Mononuclear cell (primary cell): ENCODE results near the gene APEX1. TPM values are rescaled to one million over a fixed set of nuclear protein-coding genes. Genes with fewer than 3 reads are reported as not detected.
"Not testable (repeated sequence)": the region's sequence is repeated elsewhere in the genome, so short reads cannot be mapped to it uniquely, and the experiment has no call there.

Experiments used
- H3K27me3 ChIP-seq: 2 replicates; pipeline ENCODE4 v1.6.0; 2011; ENCODE audit warnings: low read length, control low read depth; ENCODE audit not compliant: insufficient read depth
- H3K4me1 ChIP-seq: 2 replicates; pipeline ENCODE4 v1.5.1; 2011; ENCODE audit warnings: mild to moderate bottlenecking, low read length, control low read depth; ENCODE audit not compliant: insufficient read depth
- H3K4me3 ChIP-seq: 2 replicates; pipeline ENCODE4 v1.5.1; 2011; ENCODE audit warnings: mild to moderate bottlenecking, low read length, moderate library complexity
- H3K9me3 ChIP-seq: 2 replicates; pipeline ENCODE4 v1.5.1; 2011; ENCODE audit warnings: low read depth, mild to moderate bottlenecking, control low read depth, low read length
- total RNA-seq: library from RNA; depleted of rRNA; stranded (reverse); fragments of >200 nt; gene quantifications from one replicate; pipeline ENCODE4 v1.2.3, GENCODE V29; 2012

The APEX1 gene
- total RNA-seq, 1 donor = 42.5 TPM

GRCh38 chr14:20428010-20428365 is 27.0 kb upstream of the APEX1 start:
- H3K27me3 ChIP-seq = no peaks in the 10 kb centered on the region
- H3K4me3 ChIP-seq = no peak overlapping the region
- peaks cover 49% of the 10 kb centered on the region for H3K4me1 ChIP-seq
- no peaks in the 10 kb centered on the region for H3K9me3 ChIP-seq

DNA sequence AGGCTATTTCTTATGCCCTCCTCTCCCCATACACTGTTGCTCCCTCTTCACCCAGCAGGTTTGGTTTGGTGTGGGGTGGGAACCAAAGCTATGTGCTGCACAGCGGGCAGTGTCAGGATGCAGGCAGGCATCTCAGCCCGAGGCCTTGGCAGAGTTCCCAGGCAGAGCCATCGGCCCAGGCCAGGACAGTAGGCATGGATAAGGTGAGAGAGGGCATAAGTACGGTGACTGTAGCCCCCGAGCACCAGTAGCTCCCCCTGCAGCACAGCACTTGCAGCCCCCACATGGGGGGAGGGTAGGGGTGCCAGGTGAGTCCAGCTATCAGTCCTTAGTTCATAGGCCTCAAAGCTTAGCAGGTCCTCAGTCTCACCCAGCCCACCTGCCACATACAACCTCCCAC is 26.2 kb upstream of the APEX1 start:
- H3K9me3 ChIP-seq = no peaks in the 10 kb centered on the region
- H3K4me1 ChIP-seq = peaks cover 49% of the 10 kb centered on the region
- H3K27me3 ChIP-seq = no peaks in the 10 kb centered on the region
- no peak overlapping the region for H3K4me3 ChIP-seq

- peaks cover 47% of the 10 kb centered on the region for H3K4me1 ChIP-seq
- H3K27me3 ChIP-seq = no peaks in the 10 kb centered on the region
- H3K4me3 ChIP-seq = no peak overlapping the region
- H3K9me3 ChIP-seq = no peaks in the 10 kb centered on the region
Observed at GRCh38 chr14:20429801-20430669, 25.0 kb upstream of the APEX1 start.

GRCh38 chr14:20434701-20435581 is 20.1 kb upstream of the APEX1 start:
- H3K9me3 ChIP-seq = no peaks in the 10 kb centered on the region
- H3K27me3 ChIP-seq = no peaks in the 10 kb centered on the region
- peaks cover 27% of the 10 kb centered on the region for H3K4me1 ChIP-seq
- H3K4me3 ChIP-seq = no peak overlapping the region

DNA sequence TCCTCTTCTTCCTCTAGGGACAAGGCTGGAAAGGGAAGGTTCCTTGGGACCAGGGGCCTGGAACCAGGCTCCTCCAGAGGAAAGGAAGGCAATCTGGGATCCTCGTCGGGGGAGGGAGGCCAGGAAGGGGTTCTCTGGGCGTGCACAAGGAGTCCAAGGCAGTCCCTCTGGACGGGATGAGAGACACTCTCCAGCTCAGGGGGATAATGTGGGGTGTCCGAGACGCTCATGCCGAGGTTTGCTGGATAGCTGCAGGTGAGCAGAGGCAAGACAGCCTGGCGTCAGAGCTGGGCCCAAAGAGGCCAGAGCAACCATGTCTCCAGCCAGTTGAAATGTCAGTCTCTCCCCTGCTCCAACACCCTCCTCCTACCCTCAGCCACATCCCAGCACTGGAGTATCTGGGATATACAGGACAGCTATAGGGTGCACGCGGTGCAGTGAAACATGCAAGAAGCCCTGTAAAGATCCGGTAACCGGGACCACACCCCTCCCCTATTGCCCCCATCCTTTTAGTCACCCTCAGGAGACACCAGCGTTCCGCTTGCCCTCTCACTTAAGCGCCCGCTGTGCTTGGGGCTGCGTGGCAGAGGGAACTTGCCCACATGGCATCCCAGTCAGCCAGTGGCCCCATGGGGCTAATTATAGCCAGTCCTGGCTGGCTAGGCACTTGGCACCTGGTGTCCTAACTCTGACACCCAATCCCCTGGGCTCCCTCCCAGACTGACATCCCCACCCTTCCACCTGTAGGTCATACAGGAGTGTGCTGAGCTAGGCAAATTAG is 19.3 kb upstream of the APEX1 start, which contains the start of gene KLHL33:
KLHL33 (minus strand) TSS at position 585 of the 781 bp plus-strand sequence; CDS start at position 230, 355 bp downstream.
- H3K9me3 ChIP-seq = no peaks in the 10 kb centered on the region
- no peaks in the 10 kb centered on the region for H3K27me3 ChIP-seq
- no peak within 1 kb of the TSS for H3K4me3 ChIP-seq
- peaks cover 27% of the 10 kb centered on the region for H3K4me1 ChIP-seq

GRCh38 chr14:20436363-20436755 is 18.7 kb upstream of the APEX1 start:
- Histone ChIP-seq H3K4me1 (peaks cover 33% of the 10 kb centered on the region), H3K4me3 (no peak overlapping the region), H3K9me3 (no peaks in the 10 kb centered on the region), H3K27me3 (no peaks in the 10 kb centered on the region)

- H3K4me1 ChIP-seq = peaks cover 42% of the 10 kb centered on the region
- no peak overlapping the region for H3K4me3 ChIP-seq
- no peaks in the 10 kb centered on the region for H3K27me3 ChIP-seq
- H3K9me3 ChIP-seq = no peaks in the 10 kb centered on the region
Observed at GRCh38 chr14:20438664-20439063, 16.4 kb upstream of the APEX1 start.

DNA sequence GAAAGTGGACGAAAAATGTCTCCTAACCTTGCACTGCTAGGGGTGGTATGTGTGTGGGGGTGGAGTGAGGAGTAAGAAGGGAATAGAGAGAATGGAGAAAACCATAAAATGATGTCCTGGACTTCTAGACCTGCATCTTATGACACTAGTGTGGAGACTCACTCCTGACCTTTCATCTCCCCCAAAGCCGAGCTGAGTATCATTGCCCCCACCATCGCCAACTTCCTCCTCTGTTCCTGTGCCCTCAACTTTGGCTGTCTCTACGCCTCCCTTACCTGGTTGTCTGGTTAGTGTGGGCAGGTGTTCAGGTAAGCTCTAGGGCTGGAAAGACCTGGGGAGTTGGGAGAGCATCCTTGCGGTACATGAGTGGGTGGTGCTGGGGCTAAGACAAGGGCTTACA is 14.6 kb upstream of the APEX1 start:
- H3K4me3 ChIP-seq = no peak overlapping the region
- H3K27me3 ChIP-seq = no peaks in the 10 kb centered on the region
- H3K4me1 ChIP-seq = peaks cover 51% of the 10 kb centered on the region
- no peaks in the 10 kb centered on the region for H3K9me3 ChIP-seq

- H3K4me3 ChIP-seq = no peak overlapping the region
- no peaks in the 10 kb centered on the region for H3K9me3 ChIP-seq
- no peaks in the 10 kb centered on the region for H3K27me3 ChIP-seq
- H3K4me1 ChIP-seq = peaks cover 51% of the 10 kb centered on the region
Observed at GRCh38 chr14:20440882-20441281, 14.1 kb upstream of the APEX1 start.

- Histone ChIP-seq H3K4me3 (no peak overlapping the region), H3K27me3 (no peaks in the 10 kb centered on the region), H3K4me1 (peaks cover 51% of the 10 kb centered on the region), H3K9me3 (no peaks in the 10 kb centered on the region)
Observed at GRCh38 chr14:20441461-20441860, 13.6 kb upstream of the APEX1 start.

DNA sequence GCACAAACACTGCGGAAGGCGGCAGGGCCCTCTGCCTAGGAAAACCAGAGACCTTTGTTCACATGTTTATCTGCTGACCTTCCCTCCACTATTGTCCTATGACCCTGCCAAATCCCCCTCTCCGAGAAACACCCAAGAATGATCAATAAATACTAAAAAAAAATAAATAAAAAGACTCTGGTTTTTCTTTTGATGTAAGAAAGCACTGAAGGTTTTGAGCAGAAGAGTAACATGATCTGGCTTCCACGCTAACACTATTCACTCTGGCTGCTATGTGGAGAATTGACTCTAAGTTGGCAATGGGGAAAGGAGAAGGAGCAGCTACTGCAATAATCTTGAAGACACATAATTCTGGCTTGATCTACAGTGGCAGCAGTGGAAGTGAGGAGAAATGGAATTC is 11.4 kb upstream of the APEX1 start:
- not testable (repeated sequence) for H3K4me3 ChIP-seq, H3K9me3 ChIP-seq, H3K27me3 ChIP-seq
- H3K4me1 ChIP-seq = peaks cover 34% of the 10 kb centered on the region

GRCh38 chr14:20446889-20447288 is 8.1 kb upstream of the APEX1 start:
- Histone ChIP-seq H3K27me3 (no peaks in the 10 kb centered on the region), H3K4me3 (no peak overlapping the region), H3K9me3 (no peaks in the 10 kb centered on the region), H3K4me1 (peaks cover 12% of the 10 kb centered on the region)

- H3K4me3 ChIP-seq, H3K9me3 ChIP-seq, H3K27me3 ChIP-seq: not testable (repeated sequence)
- peaks cover 39% of the 10 kb centered on the region for H3K4me1 ChIP-seq
Observed at GRCh38 chr14:20452831-20453230, 2.2 kb upstream of the APEX1 start.

GRCh38 chr14:20455355-20456300 is 602 bp downstream of the APEX1 start:
- no peaks in the 10 kb centered on the region for H3K27me3 ChIP-seq
- H3K4me3 ChIP-seq = peak overlapping the region; percentile 79
- H3K4me1 ChIP-seq = peaks cover 67% of the 10 kb centered on the region
- no peaks in the 10 kb centered on the region for H3K9me3 ChIP-seq
